ENCODE results near the gene QSOX2.
A peak's percentile ranks its signal among the peaks of the same experiment; 100 is the strongest.

The QSOX2 gene

GRCh38 chr9:136245219-136246150, at the start of gene QSOX2:
QSOX2 (minus strand) TSS chr9:136245812; CDS start chr9:136245803, 9 bp downstream.
- DNase-seq (ENCODE audit: low read depth): peak; percentile 77

- no peak for DNase-seq (ENCODE audit: low read depth)
These were observed 49.4 kb upstream of the QSOX2 start for GRCh38 chr9:136295055-136295454.

- no peak for DNase-seq (ENCODE audit: low read depth)
These were observed 48.8 kb upstream of the QSOX2 start for GRCh38 chr9:136294437-136294836.

- DNase-seq (ENCODE audit: low read depth): no peak
These were observed 48.0 kb upstream of the QSOX2 start for GRCh38 chr9:136293476-136294077.

- no peak for DNase-seq (ENCODE audit: low read depth)
These were observed 47.2 kb upstream of the QSOX2 start for GRCh38 chr9:136292591-136293448.

GRCh38 chr9:136292026-136292538, 46.5 kb upstream of the QSOX2 start:
- DNase-seq (ENCODE audit: low read depth): no peak

- DNase-seq (ENCODE audit: low read depth): no peak
These were observed 45.9 kb upstream of the QSOX2 start for GRCh38 chr9:136291306-136292025.

- DNase-seq (ENCODE audit: low read depth): no peak
These were observed 44.9 kb upstream of the QSOX2 start for GRCh38 chr9:136290508-136291000.

- no peak for DNase-seq (ENCODE audit: low read depth)
These were observed 44.3 kb upstream of the QSOX2 start for GRCh38 chr9:136289651-136290507.

GRCh38 chr9:136287960-136288753, 42.5 kb upstream of the QSOX2 start:
- no peak for DNase-seq (ENCODE audit: low read depth)

GRCh38 chr9:136286987-136287379, 41.4 kb upstream of the QSOX2 start:
- DNase-seq (ENCODE audit: low read depth): no peak

GRCh38 chr9:136286359-136286986, 40.9 kb upstream of the QSOX2 start:
- DNase-seq (ENCODE audit: low read depth): no peak

- DNase-seq (ENCODE audit: low read depth): no peak
These were observed 40.1 kb upstream of the QSOX2 start for GRCh38 chr9:136285501-136286358.

GRCh38 chr9:136284951-136285350, 39.3 kb upstream of the QSOX2 start:
- no peak for DNase-seq (ENCODE audit: low read depth)

- DNase-seq (ENCODE audit: low read depth): no peak
These were observed 38.7 kb upstream of the QSOX2 start for GRCh38 chr9:136284311-136284710.

- DNase-seq (ENCODE audit: low read depth): peak; percentile 56
These were observed 38.0 kb upstream of the QSOX2 start for GRCh38 chr9:136283291-136284235.

Data from activated T-cell treated with anti-CD3 and anti-CD28 coated beads for 24 hours (primary cell).